Stimulated activated CD8-positive, alpha-beta memory T cell treated with anti-CD3 and anti-CD28 coated beads, Interleukin-12 subunit alpha, Interleukin-12 subunit beta, amount 100 ng/mL, for 24 hours (primary cell): ENCODE measurements around the gene BPIFB2.

ENCODE experiments used
- DNase-seq: peaks from one replicate; pipeline ENCODE4 v3.0.0-alpha.2; 2020; ENCODE audit errors: extremely low read depth

The BPIFB2 gene

GRCh38 chr20:33067806-33068205, 60.3 kb downstream of the BPIFB2 start:
- DNase-seq = no peak

DNA sequence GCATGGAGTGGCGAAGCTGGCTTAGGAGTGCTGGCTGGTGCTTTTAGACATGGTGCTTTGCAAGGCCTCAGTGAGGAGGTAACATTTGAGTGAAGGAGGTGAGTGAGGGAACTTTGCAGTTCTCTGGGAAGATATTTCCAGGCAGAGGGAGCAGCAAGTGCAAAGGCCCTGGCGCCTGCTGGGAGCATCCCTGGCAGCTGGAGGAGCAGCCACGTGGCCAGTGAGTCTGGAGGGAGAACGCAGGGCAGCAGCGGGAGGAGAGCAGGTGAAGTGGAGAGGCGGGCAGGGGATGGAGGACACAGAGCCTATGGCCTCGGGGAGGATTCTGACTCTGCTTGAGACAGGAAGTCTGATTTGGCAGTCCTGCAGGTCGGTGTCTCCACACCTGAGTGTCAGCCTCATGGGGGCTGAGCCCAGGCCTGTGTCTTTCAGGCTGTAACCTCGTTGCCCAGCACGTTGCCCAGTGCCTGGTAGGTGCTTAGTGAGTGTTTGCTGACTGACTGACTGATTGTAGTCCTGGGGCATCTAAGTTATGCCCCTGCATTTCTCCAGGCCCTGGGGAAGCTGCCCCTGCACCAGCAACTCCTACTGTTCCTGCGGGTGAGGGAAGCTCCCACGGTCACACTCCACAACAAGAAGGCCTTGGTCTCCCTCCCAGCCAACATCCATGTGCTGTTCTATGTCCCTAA, 60.9 kb downstream of the BPIFB2 start:
- DNase-seq = no peak

- no peak for DNase-seq
Observed at GRCh38 chr20:33069673-33070072, 62.2 kb downstream of the BPIFB2 start.

GRCh38 chr20:33070111-33071053, 62.9 kb downstream of the BPIFB2 start:
- DNase-seq = no peak

DNA sequence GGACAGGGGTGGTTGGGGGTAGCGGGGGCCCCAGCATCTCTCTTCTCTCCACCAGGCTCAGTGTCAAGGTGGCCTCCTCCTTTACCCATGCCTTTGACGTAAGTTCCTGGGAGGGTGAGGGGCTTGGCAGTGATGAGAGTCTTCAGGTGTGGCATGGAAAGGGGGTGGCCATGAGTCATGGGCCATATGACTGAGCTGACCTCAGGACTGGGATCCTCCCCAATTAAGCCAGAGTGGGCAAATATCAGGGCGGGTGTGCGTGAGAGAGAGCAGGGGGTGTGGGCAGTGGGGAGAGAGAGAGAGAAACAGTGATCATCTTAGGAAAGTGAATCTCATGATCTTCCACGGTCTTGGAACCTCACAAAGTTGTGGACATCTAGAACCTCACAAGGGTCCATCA, 63.7 kb downstream of the BPIFB2 start:
- DNase-seq = no peak

GRCh38 chr20:33072362-33072761, 64.9 kb downstream of the BPIFB2 start:
- no peak for DNase-seq

GRCh38 chr20:33072813-33073212, 65.3 kb downstream of the BPIFB2 start:
- no peak for DNase-seq
